NCI-H526 treated with DMSO at 0.1 percent for 48 hours (cell line): ENCODE measurements around the gene LMBR1.

Experiments
- DNase-seq: peaks from one replicate; lab custom pipeline; 2025; lab: John Stamatoyannopoulos, UW

Gene LMBR1

DNA sequence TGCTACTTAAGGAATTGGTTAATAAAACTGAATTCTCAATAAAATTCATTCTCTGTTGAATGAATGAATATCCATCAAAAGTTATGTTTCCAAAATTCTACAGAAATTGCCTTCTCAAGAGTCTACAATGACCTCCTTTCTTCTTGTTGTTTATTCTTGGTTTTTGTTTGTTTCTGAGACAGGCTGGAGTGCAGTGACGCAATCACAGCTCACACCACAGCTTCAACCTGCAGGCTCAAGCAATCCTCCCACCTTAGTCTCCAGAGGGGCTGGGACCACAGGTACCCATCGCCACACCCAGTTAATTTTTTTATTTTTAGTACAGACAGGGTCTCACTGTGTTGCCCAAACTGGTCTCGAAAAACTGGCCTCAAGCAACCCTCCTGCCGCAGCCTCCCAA, 97.6 kb downstream of the LMBR1 start:
- DNase-seq, result no peak

DNA sequence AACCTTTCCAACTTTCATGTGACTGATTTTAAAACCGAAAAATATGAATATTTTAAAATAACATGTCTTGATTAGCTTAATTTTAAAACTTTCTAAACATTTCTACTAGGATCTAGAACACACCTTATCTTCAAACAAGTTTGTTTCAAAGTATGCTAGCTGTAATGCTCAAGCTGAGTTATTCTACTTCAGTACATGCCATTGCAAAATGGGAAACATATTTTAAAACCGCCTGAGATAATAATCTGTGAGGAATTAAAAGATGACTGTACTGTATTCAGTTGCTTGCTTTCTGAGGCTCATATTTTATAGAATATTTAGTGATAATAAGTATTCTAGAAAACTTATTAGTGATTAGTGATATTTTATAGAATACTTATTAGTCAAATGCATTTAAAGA, 99.6 kb downstream of the LMBR1 start:
- no peak for DNase-seq

DNA sequence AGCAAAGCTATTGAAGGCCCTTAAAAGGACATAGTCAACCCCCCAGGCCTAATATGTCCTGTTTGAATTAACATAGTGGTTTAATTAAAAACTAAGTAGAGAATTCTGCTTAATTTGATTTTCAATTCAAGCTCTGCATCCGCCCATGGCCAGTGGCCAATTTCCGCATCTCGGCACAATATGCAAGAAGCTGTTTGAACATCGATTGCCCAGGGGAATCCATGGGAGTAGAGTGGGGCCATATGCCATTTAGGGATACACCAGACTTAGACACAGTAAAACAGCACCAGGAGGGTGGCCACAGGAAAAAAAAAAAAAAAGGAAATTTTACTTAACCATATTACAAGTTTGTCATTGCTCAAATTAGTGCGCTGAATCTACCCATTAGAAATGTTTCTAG, 100.4 kb downstream of the LMBR1 start:
- DNase-seq, result no peak

DNA sequence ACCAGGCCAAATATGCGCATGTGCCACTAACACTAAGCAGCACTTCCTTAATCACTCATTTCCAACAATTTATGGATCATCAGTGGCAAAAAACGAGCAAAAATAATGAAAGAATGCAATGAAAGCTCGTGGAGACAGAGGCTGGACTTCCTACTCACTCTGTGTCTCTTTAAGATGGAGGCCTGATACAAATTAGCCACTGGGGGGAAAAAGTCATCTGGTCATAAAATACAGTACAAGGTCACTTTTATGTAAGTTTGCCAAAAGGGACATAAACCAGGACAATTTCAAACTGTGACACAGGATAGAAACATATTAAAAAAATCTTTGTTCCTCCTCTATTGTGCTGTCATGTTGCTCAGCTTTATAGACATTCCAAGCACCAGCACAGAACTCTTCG, 101.7 kb downstream of the LMBR1 start:
- DNase-seq, result no peak

DNA sequence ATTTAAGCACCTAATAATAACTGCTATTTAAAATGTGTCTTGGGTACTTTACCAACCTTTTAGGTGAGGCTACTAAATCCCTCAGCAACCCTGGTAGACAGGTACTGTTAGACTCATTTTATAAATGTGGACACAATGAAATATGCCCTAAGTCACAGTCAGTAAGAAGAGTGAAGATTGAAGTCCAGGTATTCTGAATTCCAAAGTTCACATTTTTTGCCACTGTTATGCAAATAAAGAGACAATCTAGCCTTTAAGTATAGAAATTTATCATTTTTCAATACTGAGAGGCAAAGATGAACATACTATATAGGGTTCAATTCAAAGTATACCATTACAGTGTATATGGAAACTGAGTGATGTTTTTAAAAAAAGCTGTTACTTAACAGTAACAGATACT, 102.7 kb downstream of the LMBR1 start:
- no peak for DNase-seq

DNA sequence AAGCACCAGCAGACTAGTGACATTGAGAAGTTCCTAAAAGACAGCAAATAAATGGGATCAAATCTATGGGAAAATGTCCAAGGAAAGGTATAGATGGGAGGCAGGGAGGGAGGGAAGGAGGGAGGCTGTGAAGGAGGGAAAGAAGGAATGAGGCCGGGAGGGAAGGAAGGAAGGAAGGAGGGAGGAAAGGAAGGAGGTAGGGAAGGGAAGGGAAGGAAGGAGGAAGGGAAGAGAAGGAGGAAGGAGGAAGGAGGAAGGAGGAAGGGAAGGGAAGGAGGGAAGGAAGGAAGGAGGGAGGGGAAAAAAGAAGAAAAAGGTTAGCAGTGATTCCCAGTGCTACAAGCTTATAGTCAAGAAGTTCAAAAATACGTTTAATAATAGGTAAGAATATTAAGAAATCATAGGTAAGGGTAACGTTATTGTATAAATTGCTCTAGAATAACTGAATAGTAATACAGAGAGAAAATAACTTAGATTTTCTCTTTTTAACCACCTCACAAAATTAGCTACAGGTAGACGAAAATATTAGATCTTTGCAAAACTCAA, 106.9 kb downstream of the LMBR1 start:
- no peak for DNase-seq

DNA sequence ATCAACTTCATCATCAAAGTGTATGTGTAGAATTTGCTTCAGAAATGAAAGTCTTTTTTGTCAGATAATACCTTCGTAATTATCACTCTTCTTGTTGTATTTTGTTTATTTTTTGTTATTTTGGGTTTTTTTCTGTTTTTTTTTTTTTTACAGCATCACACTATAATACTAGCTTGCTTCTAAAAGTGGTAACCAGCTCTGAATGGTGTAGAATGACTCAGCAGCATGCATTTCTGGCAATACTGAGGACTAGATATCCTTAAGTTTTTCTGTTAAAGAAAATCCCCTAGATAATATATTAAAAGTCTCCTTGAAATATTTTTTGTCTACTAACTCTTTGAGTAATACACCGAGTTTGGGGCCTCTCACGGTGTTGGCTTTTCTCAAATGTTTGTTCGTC, 109.1 kb downstream of the LMBR1 start:
- no peak for DNase-seq

DNA sequence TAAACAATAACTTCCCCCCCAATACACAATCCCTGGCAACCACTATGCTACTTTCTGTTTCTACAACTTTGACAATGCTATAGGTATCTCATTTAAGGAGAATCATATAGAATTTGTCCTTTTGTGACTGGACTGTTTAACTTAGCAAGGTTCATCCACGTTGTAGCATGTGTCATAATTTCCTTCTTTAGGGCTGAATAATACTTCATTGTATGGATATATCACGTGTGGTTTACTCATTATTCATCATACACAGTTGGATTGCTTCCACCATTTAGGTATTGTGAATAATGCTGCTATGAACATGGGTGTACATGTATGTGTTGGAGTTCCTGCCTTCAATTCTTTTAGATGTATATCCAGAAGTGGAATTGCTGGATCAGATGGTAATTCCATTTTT, 111.0 kb downstream of the LMBR1 start:
- no peak for DNase-seq

DNA sequence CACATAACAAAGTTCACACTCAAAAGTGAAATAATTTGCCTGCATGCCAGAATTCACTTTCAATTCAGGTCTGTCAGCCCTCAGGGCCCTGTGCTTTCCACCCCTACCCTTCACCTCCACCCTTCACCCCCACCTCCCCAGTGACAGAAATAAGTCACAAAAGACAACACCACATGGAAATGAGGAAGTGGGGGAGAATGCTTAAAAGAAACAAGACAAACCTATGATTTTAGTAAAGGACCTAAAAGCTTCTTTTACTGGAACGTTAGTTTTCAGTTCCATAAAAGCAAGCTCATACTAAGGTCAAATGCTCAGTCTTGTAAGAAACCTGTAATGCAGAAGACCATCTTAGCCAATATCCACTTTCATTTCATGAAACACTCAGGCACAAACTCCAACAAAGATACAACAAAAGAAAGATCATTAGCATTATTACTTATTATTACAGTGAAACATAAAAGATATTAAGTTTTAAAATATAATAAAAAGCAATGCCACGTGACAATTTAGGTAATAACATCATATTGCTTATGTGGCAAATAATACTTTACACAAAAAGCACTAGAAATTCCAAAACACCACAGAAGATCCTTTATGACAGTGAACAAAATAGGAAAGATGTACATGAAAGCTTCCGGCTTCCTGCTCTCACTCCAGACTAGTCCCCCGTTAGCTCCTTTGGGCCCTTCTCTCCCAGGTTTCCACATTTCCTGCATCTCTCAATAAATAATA, 112.1 kb downstream of the LMBR1 start:
- no peak for DNase-seq

DNA sequence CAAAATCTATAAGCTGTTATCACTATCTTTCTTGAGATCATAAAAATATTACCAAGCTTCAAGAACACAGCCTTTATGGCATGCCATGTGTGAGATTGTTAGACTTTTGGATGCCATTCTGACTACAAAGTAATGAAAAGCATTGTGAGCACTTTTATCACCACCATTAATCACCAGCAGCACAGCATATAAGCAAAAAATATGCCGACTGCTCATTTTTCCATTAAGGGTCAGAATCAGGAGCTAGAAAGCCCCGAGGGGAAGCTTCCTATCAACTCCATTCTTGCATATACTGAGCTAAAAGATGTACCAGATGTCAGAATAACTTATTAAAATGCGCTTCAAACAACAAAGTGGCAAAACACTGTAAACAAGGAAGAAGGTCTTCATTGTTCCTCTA, 114.3 kb downstream of the LMBR1 start:
- DNase-seq, result no peak

DNA sequence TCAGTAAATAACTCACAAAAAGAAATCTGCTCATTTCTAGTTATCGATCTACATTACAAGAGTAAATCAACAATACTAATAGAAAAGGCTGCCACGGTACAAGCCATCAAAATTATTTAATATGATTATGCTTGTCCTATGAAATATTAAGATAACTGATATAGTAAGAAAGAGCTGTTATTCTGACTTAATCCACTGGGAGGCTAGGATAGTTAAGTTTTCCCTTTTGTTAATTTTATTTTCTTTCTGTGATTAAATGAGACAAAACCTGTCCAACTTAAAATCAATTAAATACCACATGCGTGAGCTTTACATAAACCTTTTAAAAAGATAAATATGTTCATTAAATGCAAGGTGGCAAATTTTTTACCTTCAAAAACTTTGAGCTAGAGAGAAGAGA, 114.8 kb downstream of the LMBR1 start:
- DNase-seq, result no peak

DNA sequence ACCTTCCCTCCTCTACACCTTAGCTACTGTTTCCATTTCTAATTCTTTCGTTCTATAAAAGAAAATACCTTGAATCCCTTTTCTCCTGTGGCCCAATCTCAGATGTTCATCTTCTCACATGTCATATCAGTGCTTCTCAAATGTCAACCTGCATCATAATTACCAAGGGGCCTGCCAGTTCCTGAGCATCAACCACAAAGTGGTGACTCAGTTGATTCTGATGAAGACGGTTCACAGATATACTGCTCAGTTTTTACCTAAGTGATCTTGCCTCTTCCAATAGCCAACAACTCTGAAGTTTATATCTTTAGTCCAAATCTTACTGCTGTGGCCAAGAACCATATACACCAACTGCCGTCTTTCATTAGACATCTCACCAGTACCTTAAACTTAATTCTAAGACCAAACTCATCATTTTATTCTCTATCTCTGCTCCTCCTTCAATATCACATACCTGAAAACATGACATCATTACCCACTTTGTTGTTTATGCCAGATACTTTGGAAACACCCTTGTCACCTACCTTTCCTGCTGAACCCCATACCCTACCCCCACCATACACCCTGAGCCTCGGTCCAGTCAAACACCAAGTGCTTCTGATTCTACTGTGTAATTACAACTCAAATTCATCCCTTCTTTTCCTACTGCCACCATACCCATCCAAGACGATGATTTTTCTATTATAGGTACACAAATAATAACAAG, 115.5 kb downstream of the LMBR1 start:
- no peak for DNase-seq

DNA sequence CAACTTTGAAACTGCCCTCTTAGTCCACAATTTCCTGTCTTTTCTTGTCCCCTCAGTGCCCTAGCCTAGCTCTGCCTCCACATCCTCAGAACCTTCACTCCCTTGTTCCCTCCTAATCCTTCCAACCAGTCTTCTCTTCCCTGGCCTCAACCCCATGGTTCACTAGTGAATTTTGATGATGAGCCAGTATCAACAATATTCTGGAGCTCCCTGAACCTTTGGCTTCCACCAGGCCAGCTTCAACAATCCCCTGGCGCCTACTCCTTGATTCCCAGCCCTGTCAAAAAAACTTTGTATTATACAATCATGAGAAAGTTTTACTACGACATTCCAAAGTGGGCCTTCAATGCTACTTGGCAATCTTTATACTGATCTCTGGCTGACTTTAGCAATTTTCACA, 116.5 kb downstream of the LMBR1 start:
- no peak for DNase-seq

DNA sequence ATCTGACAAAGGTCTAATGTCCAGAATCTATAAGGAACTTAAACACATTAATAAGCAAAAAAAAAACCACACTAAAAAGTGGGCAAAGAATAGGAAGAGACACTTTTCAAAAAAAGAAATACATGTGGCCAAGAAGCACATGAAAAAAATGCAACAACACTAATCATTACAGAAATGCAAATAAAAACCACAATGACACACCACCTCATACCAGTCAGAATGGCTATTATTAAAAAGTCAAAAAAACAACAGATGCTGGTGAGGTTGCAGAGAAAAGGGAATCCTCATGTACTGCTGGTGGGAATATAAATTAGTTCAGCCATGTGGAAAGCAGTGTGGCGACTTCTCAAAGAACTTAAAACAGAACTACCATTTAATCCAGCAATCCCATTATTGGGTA, 119.0 kb downstream of the LMBR1 start:
- no peak for DNase-seq

DNA sequence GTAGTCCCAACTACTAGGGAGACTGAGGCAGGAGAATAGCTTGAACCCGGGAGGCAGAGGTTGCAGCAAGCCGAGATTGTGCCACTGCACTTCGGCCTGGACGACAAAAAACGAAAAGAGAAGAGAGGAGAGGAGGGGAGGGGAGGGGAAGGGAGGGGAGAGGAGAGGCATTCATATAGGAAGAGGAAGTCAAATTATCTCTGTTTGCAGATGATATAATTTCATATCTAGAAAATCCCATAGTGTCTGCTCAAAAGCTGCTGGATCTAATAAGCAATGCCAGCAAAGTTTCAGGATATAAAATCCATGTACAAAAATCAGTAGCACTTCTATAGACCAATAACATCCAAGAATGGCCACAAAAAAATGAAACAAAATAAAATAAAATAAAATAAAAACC, 120.3 kb downstream of the LMBR1 start:
- DNase-seq, result no peak

DNA sequence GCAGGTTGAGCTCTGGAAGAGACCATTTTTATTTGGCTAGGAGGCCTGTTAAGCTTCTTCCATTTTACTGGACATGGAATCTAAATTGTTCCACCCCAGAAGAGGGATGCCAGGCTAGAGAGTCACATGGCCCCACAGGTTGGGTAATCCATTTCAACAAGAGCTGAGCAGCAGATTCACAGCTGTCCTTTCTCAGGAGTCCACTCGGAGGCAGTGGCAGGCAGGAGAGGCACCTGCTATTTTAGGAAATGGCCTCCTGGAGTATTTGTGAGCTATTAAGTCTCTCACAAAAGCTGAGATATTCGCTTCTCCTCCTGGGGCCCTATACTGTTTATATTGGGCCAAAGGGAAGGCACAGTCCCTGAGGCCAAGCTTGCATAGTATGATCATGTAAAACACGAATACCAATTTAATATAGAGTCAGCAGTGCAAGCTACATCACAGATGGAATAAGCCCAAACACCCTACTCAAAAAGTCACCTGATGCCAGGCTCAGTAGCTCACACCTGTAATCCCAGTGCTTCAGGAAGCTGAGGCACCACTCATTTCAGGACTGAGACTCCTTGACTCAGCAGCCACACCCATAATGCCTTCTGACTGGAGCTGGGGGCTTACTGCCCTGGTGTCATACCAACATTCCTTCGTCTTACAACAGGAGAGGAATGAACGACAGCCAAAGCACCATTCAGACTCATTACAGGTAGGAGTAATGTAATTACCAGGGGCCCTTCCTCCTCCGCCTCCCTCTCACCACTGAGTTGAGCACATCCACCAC, 124.1 kb downstream of the LMBR1 start:
- no peak for DNase-seq

DNA sequence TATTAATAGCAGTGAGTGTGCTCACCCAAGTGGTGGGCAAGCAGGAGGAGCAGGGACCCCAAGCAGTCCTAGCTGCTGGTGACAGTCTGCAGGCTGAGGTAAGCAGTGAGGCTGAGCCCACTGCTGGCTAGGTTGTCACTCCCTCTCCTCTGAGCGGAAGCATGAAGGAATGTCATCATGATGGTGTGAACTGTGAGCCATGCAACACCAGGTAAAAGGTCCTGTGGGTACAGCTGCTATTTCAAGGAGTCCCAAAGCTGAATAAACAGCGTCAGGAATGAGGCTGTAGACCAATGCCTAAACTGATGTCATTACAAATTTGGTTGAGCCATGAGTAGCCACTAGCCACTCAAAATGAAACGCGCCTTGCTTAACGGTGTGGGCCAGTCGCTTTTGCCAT, 126.3 kb downstream of the LMBR1 start:
- DNase-seq, result no peak

DNA sequence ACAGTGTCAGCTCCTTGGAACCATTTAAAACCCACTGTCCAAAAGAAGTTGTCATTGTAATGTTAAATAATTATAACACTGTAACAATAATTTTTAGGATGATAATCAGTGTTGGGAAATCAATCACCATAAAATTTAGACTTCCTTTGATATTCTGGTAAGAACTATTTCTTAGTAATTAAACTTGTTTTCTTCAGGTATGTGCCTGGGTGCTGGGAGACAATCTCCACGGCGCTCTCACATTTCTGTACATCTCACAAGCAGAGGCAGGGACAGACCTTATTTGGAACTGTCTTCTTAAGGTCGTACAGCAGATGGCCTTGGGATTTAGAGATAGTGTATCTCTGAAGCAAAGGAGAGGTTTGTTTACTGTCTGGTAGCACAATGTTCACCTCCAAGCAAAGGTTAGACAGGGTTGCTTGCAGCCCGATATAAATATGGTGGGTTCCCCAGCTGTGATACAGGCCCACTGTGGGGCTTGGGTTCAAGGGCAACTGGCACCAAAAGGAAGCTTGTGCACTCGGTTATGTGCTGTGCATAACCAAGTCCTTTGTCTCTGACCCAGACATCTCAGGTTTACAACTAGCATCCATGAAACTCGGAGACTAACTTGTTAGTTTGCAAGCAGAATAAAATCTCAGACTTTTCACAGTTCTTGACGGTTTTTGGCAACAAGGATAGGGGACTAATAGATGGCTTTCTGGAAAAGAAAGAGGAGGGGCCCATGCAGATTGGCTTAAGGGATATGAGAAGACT, 126.9 kb downstream of the LMBR1 start:
- DNase-seq, result no peak

DNA sequence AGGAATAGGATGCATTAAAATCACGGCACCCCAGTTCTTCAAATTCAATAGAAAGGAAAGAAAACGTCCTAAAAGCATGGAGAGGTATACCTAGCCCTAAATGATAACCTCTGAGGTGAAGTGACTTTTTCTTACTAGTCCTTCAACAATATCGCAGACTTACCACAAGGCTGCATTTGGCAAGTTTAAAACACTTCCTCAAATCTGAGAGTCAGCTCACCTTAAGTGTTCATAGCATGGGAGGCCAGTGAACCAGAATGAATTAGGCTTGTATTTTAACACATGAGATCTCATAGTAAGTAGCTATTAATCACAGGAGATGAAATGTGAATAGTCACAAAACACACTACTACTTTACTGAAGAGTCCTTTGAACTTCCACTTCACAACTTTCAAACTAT, 128.2 kb downstream of the LMBR1 start:
- DNase-seq, result no peak

DNA sequence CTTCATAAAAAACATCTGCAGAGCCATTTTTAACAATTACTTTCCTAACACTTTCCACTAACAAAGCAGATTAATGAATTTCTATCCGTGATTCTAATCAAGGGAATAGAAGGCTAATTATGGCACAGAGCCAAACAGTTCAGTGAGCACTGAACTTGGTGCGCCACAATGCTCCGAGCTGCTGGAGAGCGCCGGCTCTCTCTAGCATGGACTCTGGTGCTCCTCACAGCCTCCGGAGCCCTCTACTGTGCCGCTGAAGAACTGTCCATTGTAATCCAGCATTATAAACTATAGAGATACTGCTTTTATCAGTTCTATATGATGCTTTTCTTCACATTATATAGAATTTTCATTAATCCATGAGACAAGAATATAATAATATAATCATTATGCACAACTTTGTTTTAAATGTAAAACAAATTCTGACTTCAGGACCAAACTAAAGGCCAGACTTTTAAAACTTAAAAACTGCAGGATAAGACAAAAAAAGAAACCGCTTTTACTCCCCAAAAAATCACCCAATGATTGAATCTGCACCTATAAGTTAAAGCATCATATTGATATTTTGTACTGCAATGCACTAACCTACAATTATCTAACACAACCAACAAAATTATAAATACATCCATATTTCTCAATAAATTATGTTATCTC, 128.8 kb downstream of the LMBR1 start:
- DNase-seq, result peak; percentile 74

DNA sequence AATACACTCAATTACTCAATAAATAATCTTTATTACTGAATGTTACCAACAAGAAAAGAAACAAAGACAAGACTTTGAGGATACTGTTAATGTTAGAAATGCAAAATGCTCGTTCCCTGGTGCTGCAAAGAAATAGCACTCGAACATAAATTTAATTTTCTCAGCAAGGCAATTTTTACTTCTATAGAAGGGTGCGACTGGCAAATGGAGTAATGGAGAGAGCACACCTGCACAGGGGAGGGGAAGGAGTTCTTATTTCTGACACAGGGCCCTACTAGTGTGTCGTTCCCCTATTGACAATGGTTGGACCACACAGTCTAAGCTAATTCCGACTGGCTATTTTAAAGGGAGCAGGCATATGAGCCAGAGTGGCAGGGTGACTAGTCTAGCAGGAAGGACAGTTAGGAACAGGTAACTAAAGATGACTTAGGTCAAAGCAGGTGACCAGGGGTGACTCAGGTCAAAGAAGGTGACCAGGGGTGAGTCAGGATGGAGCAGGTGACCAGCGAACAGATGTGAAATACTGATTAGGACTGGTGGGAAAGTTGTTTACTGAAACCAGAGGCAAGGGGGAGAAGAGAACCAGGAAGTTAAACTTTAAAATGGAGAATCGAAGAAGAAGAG, 133.3 kb downstream of the LMBR1 start:
- DNase-seq, result no peak
